H1 (cell line): ENCODE measurements around the gene CNIH3. TPM values are rescaled to one million over a fixed set of nuclear protein-coding genes. Genes with fewer than 3 reads are reported as not detected.

Source experiments
- POLR2AphosphoS5 ChIP-seq: IDR thresholded peaks from 2 replicates; pipeline ENCODE4 v1.6.1; 2011; ENCODE audit warnings: low read depth, low read length
- TAF1 ChIP-seq: IDR thresholded peaks from 2 replicates; pipeline ENCODE4 v1.6.1; 2011; ENCODE audit warnings: mild to moderate bottlenecking, low read depth, low read length
- polyA plus RNA-seq, 7 experiments: library from polyadenylated mRNA; depleted of rRNA in 3 of 7; stranded (reverse) in 5 of 7; unstranded in 2 of 7; fragments of >200 nt in 5 of 7; fragments of 200-250 nt in 2 of 7; gene quantifications; 1 replicate in 5 of 7; 2 replicates in 1 of 7; 4 replicates in 1 of 7; pipeline versions ENCODE4 v1.2.1 to v1.2.3, GENCODE V29; 2011 to 2013; ENCODE audit warnings: missing spikeins in 2 of 7, mixed read lengths in 2 of 7
- total RNA-seq: library from RNA; stranded (reverse); fragmentation: NEBNext Ultra II Directional; extraction: Animal tissue kit (Norgen Biotek cat#: 25700); gene quantifications from 2 replicates; pipeline ENCODE4 v1.2.1, GENCODE V29; 2021

Gene CNIH3
- total and polyA plus RNA-seq, 2 of the 8 experiments (the other 6 are each of a cell fraction or from before 2014, with no cell fraction given): 3.7 to 5.6 TPM

DNA sequence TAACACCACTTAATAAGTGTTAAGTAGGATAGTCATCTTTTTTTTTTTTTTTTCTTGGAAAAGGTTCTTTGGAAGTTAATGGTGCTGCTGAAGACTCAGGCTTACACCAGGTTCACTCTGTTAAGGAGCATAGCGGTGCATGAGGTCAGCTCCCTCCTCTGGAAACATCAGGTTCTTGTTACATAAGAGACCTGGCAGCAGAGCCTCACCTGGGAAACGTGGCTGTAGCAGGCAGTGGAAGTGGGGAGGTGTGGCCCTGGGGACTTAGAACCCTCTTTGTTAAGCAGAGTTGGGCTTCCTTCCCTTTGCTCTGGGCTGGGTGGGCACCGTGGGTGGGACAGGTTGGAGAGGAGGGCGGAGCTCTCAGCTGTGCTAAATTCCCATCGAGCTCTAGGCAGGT lies 104.1 kb downstream of the CNIH3 start (continued):
- TF ChIP-seq TAF1: no peak
- TF ChIP-seq POLR2AphosphoS5: no peak
- TF ChIP-seq, all 59 proteins: peak for 0
